Measurements from ENCODE around the gene CLTB.

The CLTB gene

GRCh38 chr5:176355400-176356178 lies 60.8 kb downstream of the CLTB start:
- DNase-seq: no peak

- DNase-seq: no peak
Observed at GRCh38 chr5:176353533-176353932, 62.8 kb downstream of the CLTB start.

GRCh38 chr5:176352116-176352878 lies 64.0 kb downstream of the CLTB start:
- no peak for DNase-seq

- DNase-seq: no peak
Observed at GRCh38 chr5:176350416-176350815, 65.9 kb downstream of the CLTB start.

- DNase-seq: no peak
Observed at GRCh38 chr5:176342766-176343458, 73.4 kb downstream of the CLTB start.

Data from amygdala (tissue), 56 donors.